ENCODE measurements around the gene BRINP2.
"Not testable (repeated sequence)": the region's sequence is repeated elsewhere in the genome, so short reads cannot be mapped to it uniquely, and the experiment has no call there.

Gene BRINP2

GRCh38 chr1:177278626-177279390 is 108.0 kb downstream of the BRINP2 start:
- DNase-seq: no peak

DNA sequence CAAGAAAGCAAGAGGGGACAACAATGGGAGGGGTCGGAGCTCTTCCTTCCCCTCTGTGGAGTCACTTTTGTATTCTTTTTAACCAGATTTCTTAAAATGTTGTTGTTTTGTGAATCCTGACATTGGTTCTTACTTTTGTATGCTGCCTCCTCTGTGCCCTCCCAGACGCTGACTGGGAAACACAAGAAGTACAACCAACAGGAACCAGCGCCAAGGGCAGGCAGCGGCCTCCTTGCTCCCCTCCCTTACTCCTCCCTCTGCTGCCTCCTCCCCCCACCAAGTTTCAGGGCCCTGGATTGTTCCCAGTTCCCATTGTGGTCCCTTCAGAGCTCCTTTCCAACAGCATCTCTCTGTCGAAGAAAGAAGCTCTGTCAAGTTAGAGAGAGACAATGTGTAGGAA is 111.1 kb downstream of the BRINP2 start:
- DNase-seq: no peak

DNA sequence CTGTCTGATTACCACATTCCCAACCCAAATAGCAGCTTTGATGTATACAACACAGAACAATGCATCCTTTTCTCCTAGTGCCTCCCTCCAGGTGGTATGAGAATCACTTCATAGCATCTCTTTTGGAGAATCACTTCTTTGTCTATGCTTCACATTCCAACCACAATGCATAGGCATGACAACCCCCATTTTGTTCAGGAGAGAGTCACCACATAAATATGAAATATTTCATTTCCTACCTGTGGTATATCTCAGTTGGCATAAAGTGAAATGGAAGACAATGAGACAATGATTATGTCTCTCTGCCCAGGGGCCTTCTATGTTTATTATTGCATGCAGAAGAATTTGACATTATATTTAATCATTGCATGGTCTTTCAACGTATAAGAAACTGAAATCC is 112.2 kb downstream of the BRINP2 start:
- DNase-seq: no peak

GRCh38 chr1:177283380-177283779 is 112.6 kb downstream of the BRINP2 start:
- DNase-seq: no peak

DNA sequence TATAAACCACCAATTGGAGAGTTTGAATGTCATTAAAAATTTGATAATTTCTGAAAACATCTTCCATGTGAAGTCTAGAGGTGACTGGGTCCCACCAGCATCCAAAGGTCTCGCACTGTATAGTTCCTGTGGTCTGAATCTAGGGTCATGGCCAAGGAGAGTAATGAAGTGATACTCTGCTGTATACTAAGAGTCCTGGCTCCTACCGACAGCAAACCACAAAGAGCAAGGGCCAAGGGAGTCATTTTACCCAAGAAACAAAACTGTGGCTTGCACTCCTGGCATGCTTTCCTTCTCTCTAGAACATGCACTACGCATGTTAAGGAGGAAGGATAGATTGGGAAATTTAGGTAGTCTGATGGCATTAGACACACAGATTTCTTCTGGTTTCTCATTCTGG is 115.6 kb downstream of the BRINP2 start:
- DNase-seq: no peak

DNA sequence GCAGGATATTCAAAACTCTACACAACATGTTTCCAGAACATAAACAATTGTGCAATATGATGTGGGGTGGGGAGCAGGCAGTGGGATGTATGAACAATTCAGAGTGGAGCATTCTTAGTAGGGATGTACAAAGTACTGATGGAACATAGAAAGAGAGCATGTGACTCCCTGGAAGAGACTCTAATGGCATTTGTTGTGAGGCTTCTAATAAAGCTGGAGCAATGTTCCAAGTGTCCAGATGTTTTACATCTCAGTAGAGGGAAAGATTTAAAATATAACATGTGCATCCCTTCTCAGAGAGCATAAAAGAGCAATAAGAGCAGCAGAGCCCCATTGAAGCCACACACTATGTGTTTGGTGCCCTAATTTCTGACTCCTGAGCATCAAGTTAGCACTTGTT is 116.5 kb downstream of the BRINP2 start:
- no peak for DNase-seq

DNA sequence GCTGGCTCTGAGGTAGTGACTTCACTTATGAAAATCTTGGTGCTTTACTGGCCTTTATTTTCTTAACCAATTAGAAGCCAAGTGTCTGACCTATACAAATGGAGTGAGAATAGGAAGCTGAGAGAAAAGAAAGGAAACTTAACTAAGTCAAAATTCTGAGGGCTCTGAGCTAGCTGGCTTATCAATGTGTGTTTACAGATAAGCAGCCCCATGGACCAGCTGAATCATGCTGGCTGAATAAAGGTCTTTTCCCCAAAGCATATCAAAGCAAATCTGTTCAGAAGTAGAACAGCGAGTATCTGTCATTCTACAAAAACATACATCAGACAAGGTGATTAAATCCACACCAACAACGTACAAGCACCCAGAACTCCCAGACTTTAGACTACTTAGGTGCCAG is 117.2 kb downstream of the BRINP2 start:
- no peak for DNase-seq

DNA sequence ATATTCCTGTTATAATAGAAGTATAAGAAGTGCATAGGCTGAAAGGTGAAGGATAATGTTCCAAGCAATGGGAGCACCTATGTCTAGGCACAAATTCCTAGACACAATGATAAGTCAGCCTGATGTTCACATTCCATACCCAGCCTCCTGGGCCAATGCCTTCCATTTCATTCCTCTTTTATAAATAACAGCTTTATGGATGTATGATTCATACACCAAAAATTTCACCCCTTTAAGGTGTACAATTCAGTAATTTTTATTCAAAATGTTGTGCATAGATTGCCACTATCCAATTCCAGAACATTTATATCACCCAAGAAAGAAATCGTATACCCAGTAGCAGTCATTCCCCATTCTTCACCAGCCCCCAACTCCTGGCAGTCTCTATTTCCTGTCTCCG is 118.8 kb downstream of the BRINP2 start:
- DNase-seq: no peak

DNA sequence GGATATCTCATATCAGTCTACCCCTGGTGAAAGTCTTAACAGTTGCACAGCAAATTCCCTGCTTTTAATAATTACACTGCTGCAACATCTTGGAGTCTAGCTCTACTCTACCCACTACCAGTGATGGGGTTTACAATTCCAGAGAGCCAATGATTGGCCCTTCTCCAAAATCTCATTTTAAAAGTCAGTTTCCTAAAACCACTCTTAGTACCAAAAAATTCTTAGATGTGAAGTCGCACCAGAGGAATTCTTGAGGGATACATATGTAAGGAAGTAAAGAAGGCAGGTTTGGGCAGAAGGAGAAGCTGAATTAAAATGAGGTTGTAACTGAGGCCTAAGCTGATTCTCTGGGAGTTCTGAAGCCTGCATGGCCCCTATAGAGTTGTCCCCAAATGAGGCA is 129.7 kb downstream of the BRINP2 start:
- no peak for DNase-seq

DNA sequence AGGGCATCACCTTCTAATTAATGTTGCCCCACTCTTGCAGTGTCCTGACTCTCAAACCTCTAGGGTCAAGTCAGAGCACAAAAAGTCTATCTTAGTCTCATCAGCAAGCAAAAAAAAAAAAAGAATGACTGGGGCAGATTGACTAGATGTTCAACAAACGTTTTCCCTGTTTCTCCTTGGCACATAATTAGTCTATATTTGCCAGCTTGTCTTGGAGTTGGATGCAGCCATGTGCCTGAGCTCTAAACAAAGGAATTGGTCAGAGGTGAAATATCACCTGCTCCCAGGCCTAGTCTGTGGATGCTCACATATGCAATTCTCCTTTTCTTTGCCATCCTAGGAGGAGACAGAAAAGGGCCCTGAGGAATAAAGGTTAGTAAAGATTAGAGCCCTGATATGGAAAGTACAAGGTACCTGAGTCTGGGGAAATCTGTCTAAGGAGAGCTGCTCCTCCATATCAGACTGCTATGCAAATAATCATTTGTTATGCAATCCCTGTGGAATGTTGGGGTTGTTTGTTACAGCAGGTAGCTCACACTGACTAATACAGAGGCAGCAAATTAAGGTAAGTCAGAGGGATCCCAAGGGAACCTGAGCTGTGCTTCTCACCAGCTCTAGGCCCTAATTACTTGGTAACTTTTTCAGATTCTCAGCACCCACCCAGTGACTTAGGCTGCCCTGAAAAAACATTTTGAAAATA is 130.8 kb downstream of the BRINP2 start:
- no peak for DNase-seq

DNA sequence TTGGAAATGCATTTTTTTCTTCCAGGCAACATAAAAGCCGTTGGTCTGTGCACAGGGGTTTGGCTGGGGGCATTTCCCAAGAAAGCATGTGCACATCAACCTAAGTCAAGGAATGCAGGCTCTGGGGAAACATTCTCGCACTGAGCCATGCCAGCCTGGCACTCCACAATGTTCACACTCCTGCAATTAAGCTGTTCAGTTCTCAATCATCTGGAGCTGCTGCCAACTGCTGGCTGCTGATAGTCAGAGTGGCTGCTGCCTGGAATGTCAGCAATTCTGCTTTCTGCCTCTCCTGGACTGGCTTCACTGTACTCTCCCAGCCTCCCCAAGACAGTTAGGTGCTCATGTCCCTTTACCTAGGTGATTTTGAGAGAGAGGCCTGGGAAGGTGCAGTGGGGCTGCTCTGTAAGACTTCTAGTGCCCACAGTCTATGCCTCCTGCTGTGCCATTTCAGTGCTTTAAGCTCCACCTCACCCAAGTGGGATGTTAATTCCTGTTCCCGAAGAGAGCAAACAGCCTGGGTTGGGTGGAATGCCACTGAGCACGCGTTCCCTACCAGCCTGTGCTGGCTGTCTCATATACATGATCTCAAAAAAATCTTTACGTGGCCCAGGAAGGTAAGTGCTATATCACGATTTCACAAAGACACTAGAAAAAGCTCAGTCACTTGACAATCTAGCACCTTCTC is 131.7 kb downstream of the BRINP2 start:
- DNase-seq: no peak

DNA sequence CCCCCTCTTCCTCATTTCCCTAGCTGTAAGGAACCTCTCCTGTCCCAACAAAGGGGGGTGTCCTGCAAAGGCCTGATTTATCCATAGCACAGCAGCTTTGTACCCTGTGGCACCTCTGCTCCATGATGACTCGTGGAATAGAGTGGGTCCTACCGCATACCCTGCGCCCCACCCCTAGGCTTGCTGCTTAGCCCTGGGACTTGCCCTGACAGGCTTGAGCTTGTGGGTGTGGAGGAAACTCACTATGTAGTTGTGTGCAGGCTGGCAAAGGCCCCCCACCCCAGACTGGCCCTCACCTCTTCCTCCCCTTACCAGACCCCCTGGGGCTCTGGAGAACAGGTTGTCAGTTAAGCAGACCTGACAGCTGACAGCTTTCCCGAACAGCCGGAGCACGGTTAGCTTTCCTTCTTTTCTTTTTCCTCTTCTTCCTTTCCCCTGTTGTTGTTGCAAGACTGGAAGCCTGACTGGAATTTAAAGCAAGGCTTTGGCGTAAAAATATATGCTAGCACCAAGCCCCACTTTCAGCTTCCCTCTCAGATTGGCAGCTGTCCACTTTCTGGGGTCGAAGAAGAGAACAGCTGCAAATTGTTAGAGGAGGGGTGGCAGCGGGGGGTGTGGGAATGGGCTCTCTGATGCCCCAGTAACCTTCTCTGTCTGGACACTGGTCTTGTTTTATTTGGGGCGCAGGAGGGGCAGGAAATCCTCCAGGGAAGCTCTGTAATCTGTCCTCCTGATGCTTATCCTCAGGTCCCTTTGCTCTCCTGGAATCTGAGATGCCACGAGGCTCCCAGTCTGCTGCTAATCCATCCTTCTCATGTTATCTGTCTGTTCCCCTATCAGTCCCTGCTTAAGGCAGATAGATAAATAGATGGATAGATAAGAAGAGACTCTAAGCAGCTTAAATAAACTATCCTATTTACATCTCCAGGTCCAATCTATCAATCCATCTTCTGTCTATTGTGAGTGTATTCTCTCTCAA is 134.6 kb downstream of the BRINP2 start:
- DNase-seq: no peak

- DNase-seq: no peak
These were observed 135.3 kb downstream of the BRINP2 start for GRCh38 chr1:177306019-177306415.

DNA sequence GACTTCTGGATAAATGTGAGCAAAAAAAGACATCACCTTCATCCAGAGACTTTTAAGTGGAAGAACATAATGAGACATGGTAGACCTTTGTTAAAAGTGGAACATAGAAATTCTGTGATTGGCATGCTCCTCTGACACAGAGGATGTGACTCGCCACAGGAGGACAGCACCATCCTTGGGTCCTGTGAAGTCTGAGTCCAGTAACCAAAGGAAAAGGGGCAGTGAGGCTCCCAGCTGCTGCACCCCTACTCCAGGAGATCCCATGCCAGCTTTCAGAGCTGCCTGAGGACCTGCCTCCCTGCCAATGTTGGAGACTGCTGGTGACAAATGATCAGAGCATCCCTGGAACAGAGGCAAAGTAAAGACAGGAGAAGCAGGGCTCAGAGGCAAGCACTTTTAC is 136.2 kb downstream of the BRINP2 start:
- no peak for DNase-seq

DNA sequence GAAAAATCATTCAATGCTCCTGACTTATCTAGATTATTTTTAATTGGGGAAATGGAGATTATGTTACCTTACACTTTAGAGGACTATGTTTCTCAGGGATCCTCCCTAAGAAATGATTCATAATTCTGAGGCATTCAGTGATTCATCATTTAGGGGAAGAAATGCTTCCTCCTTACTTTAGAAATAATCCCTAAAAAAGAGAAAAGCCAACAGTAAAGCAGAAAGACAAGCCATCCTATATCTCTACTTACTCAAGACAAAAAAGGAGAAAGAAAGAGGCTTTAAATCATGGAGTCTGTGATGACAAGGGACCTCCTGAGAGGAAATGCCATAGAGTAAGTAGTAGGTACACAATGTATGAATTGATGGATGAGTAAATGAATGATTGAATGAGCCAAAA is 137.0 kb downstream of the BRINP2 start:
- DNase-seq: no peak

GRCh38 chr1:177309880-177310279 is 139.1 kb downstream of the BRINP2 start:
- DNase-seq: no peak

DNA sequence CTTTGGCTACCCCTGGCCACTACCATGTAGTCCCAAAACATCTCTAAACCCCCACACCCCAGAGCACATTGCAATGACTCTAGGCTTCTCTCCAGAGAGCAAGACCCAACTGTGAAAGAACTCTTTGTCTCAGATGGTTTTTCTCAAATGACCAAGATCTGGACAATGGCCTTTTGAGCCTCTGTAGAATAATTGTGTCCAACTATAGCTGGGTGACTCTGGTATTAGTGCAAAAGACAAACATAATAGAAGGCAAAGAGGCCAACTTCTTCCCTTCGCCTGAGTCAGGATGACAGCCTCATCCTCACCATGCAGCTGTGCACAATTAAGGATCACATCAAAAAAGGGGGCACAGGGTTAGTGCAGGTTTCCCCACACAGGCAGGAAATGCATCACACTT is 139.6 kb downstream of the BRINP2 start:
- no peak for DNase-seq

DNA sequence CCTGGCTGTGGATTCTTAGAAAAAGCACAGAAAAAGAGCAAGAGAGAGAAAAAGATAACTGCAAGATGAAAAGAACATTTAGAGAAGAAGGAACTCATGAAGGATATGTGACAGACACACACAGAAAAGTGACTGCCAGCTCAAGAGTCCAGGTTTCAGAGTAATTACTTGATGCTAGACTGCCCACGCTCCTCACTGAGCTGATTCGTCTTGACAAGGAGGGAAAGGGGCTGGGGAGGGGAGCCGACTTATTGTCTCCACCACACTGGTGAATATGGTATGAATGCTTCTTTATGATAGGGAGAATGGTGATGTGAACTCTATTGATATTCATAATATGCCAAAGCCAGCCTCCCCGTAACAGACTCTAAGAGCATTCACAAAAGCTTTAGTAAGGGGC is 140.4 kb downstream of the BRINP2 start:
- no peak for DNase-seq

DNA sequence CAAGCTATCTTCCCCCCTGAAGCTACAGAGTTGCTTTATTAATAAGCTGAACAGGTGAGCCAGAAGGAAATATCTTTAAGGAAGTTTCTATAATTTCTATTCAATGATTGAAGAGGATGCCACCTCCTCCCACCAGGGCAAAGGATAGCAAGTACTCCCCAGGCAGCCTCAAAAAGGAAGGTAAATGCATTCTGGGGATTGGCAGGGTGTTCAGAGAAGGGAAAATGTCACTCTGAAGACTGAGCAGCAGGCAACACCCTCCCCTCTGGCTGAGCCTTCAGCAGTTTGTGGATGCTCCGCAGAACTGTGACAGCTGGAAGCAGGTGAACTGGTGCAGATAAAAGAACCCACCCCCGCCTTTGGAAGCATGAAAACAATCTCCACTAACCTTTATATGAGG is 140.8 kb downstream of the BRINP2 start:
- DNase-seq: no peak

DNA sequence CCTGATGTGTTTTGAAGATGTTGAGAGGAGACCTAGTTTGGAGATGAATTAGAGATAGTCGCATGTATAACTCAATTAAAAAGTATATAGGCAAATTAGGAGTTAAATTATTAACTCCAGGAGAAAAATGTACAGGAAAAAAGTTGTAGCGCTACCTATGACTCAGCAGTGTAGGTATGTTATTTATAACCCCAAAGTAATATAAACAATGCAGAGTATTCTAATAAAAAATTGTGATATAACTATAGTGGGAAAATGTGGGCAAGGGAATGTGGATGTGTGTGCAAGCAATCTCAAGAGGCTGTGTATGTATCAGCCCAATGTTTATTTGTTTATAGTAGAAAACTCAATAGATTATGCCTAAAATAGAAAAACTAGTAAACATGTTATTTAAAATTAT is 144.5 kb downstream of the BRINP2 start:
- no peak for DNase-seq

- no peak for DNase-seq
These were observed 145.0 kb downstream of the BRINP2 start for GRCh38 chr1:177315761-177316160.

- not testable (repeated sequence) for DNase-seq
These were observed 150.7 kb downstream of the BRINP2 start for GRCh38 chr1:177321434-177321833.

DNA sequence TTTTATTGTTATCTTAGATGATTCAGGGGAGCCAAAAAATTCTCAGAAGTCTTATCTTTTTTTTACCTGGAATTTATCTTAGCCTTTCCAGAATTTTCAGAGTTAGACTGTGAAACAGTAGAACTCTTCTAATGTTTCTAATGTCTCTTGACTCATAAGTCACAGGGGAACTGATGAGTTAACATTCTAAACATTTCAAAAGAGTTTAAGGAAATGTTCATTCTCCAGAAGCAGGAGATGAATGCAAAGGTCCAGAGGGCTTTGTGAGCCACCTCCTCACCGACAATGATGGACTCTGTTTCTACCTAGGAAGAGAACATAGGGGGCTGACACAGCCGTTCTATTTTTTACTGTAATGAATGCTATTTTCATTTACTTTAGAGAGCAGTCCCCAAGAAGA is 157.5 kb downstream of the BRINP2 start:
- no peak for DNase-seq

Measured in inflammatory macrophage treated with lipopolysaccharide for 1 hour (primary cell).